ENCODE results near the gene CFAP251.
"Not testable (repeated sequence)": the region's sequence is repeated elsewhere in the genome, so short reads cannot be mapped to it uniquely, and the experiment has no call there.

The CFAP251 gene

GRCh38 chr12:121905746-121906145, 12.6 kb upstream of the CFAP251 start:
- DNase-seq = no peak

DNA sequence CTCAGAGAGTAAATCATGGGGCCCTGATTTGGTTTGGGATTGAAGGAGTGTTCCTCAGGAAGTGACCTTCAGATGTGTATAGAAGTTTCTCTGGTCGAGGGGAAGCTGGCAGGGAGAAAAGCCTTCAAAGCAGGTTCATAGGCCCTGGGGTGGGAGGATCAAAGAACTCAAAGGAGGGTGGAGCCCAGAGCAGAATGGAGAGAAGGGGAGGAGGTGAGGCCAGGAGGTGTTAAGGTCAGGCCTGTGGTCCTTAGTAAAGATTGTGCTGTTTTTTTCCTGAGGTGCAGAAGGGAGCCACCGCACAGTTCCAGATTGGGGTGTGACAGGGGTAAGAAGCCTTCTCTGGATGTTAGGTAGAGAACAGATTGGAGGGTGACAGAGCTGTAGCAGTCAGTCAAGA, 9.7 kb upstream of the CFAP251 start:
- no peak for DNase-seq

DNA sequence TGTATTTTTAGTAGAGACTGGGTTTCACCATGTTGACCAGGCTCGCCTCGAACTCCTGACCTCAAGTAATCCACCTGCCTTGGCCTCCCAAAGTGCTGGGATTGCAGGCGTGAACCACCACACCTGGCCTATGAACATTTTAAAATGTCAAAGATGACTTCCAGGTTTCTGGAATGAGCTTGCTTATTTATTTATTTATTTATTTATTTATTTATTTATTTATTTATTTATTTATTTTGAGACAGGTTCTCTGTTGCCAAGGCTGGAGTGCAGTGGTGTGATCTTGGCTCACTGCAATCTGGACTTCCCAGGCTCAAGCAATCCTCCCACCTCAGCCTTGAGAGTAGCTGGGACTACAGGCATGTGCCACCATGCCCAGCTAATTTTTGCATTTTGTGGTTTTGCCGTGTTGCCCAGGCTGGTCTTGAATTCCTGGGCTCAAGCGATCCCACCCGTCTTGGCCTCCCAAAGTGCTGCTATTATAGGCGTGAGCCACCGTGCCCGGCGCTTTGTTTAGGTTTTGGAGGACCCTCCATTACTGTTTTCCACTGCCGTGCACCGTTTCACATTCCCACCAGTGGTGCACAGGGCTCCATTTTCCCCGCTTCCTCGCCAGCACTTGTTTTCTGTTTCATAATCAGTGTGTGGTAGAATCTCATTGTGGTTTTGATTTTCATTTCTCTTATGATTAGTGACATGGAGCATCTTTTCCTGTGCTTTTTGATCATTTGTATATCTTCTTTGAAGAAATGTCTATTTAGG, 6.4 kb upstream of the CFAP251 start:
- DNase-seq = no peak

DNA sequence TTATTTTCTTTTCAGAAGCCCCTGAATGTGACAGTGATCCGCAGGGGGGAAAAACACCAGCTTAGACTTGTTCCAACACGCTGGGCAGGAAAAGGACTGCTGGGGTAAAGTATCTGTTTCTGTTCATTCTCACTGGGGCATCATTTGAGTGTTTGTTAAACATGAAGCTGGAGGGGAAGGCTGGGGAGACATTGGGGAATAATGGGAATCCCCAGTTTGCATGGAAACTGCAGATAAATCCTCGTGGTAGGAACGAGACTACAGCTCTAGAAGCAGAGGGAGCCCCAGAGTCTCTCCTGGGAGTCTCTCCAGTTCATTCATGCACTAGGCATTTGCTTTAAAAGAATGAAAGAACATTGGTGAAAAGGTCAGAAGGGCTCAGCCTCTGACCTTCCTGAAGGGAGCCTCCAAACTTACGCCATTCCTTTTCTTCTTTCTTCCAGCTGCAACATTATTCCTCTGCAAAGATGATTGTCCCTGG, 2.5 kb upstream of the CFAP251 start:
- DNase-seq = no peak

- DNase-seq = no peak
Measured at GRCh38 chr12:121916719-121917118, 1.7 kb upstream of the CFAP251 start.

GRCh38 chr12:121918679-121919038, 267 bp downstream of the CFAP251 start:
- no peak for DNase-seq

GRCh38 chr12:121921066-121921465, 2.7 kb downstream of the CFAP251 start:
- no peak for DNase-seq

- DNase-seq = no peak
Measured at GRCh38 chr12:121925358-121925695, 6.9 kb downstream of the CFAP251 start.

GRCh38 chr12:121926874-121927706, 8.7 kb downstream of the CFAP251 start:
- DNase-seq = no peak

- DNase-seq = no peak
Measured at GRCh38 chr12:121927813-121928212, 9.4 kb downstream of the CFAP251 start.

DNA sequence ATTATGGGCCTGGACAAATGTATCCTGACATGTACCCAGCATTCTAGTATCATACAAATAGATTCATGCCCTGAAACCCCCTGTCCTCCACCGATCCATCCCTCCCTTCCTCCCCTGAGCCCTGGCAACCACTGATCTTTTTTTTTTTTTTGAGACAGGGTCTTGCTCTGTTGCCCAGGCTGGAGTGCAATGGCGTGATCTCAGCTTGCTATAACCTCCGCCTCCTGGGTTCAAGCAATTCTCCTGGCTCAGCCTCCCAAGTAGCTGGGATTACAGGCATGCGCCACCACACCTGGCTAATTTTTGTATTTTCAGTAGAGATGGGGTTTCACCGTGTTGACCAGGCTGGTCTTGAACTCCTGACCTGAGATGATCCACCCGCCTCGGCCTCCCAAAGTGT, 11.2 kb downstream of the CFAP251 start:
- not testable (repeated sequence) for DNase-seq

DNA sequence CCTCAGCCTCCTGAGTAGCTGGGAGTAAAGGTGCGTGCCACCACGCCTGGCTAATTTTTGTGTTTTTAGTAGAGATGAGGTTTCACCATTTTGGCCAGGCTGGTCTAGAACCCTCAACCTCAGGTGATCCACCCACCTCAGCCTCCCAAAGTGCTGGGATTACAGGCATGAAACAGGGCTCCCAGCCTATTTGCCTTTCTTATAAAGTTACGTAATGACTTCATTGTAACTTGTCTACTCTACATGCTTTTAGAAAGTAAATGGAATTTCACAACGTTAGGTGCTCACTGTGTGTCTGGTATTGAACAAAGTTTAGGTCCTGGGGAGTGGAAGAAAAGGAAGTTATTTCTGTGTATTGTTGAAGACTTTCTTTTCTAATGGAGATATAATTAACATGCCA, 12.5 kb downstream of the CFAP251 start:
- DNase-seq = no peak

GRCh38 chr12:121932176-121932536, 13.8 kb downstream of the CFAP251 start:
- no peak for DNase-seq

DNA sequence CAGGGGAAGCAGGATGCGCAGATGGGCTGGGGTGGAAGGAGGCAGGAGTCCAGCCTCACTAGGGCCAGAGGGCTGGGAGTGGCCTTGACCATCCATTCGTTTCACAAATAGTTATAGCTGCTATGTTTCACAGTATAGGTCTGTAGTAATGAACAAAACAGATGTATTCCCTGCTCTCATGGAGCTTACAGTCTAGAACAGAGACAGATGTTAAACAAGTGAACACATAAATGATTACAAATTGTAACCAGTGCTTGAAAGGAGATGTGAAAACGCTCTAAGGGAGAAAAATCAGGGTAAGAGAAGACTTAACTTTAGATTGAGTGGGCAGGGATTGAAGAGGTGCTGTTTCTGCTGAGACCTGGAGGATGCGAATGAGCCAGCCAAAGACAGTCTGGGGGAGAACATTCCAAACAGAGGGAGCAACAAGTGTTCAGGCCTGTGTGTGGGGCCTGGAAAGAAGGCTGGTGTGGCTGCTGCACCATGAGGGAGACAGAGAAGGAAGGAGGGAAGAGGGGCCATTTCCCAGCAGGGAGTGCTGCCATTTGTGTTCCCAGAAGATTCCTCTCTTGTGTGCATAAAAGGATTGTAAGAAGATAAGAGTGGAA, 14.6 kb downstream of the CFAP251 start:
- DNase-seq = no peak

GRCh38 chr12:121933522-121934308, 15.3 kb downstream of the CFAP251 start:
- DNase-seq = no peak

DNA sequence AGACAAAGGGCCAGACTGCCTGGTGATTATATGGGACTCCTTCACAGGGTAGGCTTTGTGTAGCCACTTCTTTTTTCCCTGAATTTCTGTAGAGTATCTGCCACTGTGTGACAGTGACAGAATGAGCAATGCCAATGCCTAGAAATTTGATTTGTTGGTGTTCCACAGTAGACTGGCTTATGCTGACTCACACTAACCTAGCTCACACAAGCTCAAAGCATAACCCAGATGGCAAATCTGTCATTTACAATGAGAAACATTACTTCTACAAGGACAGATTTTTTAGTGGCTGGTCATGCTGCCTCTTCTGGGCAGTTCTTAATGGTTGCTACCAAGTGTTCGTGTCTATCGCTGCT, 15.9 kb downstream of the CFAP251 start:
- no peak for DNase-seq

DNA sequence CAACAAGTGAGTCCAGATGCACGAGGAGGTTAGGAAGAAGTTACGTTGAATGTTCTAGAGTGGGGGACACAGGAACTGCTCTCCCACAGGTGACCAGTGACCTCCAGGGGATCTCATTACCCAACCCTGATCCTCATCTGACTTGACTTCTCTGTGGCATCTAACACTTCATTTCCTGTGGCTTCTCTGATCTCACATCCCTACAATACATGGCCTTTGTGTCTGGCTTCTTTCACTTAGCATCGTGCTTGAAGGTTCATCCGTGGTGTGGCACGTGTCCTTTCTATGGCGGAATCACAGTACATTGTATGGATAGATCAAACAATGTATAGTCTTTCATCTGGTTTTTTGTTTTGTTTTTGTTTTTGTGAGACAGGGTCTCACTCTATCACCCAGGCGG, 19.3 kb downstream of the CFAP251 start:
- DNase-seq = no peak

DNA sequence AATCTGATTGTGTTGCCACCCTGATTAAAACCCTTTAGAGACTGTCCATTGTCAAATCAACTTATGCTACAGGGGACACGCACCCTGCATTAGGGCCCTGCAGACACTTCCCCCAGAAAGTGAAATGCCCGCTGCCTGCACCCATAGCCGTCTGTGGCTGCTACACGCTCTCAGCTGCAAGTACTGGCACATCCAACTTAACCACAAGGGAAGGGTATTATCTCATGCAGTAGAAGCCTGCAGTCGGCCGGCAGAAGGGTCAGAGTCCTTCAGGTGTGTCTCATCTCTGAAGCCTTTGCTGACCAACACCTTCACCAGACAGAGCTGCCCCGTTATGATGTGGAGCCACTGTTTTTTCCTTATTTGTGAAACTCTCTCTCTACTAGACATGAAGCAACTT, 20.8 kb downstream of the CFAP251 start:
- DNase-seq = no peak

GRCh38 chr12:121939992-121940766, 21.8 kb downstream of the CFAP251 start:
- DNase-seq = no peak

DNA sequence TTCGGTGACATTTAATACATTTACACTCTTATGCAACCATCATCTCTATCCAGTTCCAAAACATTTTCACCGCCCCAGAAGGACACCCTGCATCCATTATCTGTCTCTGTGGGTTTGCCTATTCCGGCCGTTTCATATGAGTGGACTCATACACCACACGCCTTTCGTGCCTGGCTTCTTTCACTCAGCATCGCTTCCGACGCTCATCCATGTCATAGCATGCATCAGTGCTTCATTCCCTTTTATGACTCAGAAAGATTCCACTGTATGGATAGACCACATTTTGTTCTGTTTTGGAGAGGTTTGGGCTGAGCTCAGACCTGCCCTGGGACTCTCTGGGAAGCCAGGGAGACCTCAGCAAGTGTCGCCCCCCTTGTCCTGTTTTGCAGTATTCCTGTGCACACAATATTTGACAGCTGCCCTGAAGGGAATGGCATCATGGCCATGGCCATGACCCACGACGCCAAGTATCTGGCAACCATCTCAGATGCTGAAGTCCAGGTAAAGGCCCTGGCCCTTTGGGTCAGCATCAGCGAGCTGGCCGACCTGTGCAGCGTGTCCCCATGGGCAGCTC, 23.8 kb downstream of the CFAP251 start:
- no peak for DNase-seq

DNA sequence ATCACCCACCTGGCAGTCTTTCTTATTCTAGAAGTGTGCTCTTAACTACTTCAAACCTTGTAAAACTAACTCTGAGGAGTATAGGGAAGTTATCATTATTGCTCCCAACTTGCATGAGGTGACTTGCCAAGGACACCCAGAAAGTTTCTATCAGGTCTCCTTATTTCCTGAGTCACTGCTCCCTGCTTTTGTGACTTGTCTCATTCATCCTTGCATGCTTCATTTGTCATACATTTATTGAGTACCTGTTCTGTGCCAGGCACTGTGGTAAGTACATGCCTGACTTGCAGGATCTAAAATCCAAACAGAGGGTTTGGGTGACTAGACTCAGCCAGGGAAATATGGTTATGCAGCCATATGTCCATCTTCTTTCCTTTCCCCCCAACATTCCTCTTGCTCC, 25.5 kb downstream of the CFAP251 start:
- DNase-seq = no peak
